SU-DHL-6 (cell line): ENCODE data around the gene RPL7A.

Experiments used
- H2AFZ ChIP-seq: fragments of 200-600 bp; sonication (generic); 2 replicates; pipeline ENCODE4 v1.6.1; 2014; ENCODE audit warnings: low read depth, mild to moderate bottlenecking, moderate library complexity, mixed read lengths, antibody characterized with exemption, low read length; ENCODE audit not compliant: severe bottlenecking
- H3F3A ChIP-seq: fragments of 200-600 bp; shearing (Covaris generic); 2 replicates; pipeline ENCODE4 v1.6.0; 2016; ENCODE audit warnings: antibody characterized with exemption, mild to moderate bottlenecking; ENCODE audit not compliant: insufficient read depth
- H3K27ac ChIP-seq: fragments of 200-600 bp; sonication (generic); 2 replicates; pipeline ENCODE4 v1.5.1; 2016; ENCODE audit warnings: low read depth, mild to moderate bottlenecking, low read length, moderate library complexity, mixed read lengths
- H3K27me3 ChIP-seq: fragments of 200-600 bp; sonication (generic), shearing (Covaris generic); 2 replicates; pipeline ENCODE4 v1.6.0; 2014; ENCODE audit warnings: mild to moderate bottlenecking, low read length
- H3K36me3 ChIP-seq: fragments of 200-600 bp; sonication (generic); 2 replicates; pipeline ENCODE4 v1.6.1; 2014; ENCODE audit warnings: mild to moderate bottlenecking, low read length, mixed read lengths
- H3K4me2 ChIP-seq: fragments of 300-600, 200-600 bp; shearing (Covaris generic), sonication (generic); 2 replicates; pipeline ENCODE4 v1.6.0; 2014; ENCODE audit warnings: low read length, low read depth, mild to moderate bottlenecking; ENCODE audit not compliant: poor library complexity, severe bottlenecking
- H3K4me3 ChIP-seq: fragments of 200-600 bp; sonication (generic); 2 replicates; pipeline ENCODE4 v1.5.1; 2014; ENCODE audit warnings: antibody characterized with exemption, low read length, mild to moderate bottlenecking, mixed read lengths; ENCODE audit not compliant: insufficient read depth, poor library complexity, severe bottlenecking
- H3K79me2 ChIP-seq: fragments of 200-600 bp; sonication (generic); 2 replicates; pipeline ENCODE4 v1.6.1; 2014; ENCODE audit warnings: mild to moderate bottlenecking, low read length, moderate library complexity; ENCODE audit not compliant: insufficient read depth
- H3K9ac ChIP-seq: fragments of 200-600 bp; sonication (generic); 2 replicates; pipeline ENCODE4 v1.7.0; 2014; ENCODE audit warnings: mild to moderate bottlenecking, low read length
- H3K9me2 ChIP-seq: fragments of 200-600 bp; sonication (generic); replicated peaks from 2 replicates; pipeline ENCODE4 v1.6.1; 2014; ENCODE audit warnings: low read length; ENCODE audit not compliant: insufficient read depth
- H3K9me3 ChIP-seq: fragments of 200-600 bp; sonication (generic); 2 replicates; pipeline ENCODE4 v1.6.1; 2014; ENCODE audit warnings: low read length, mixed read lengths; ENCODE audit not compliant: insufficient read depth
- H4K20me1 ChIP-seq: fragments of 200-600 bp; sonication (generic); 2 replicates; pipeline ENCODE4 v1.6.1; 2014; ENCODE audit warnings: low read depth, mild to moderate bottlenecking, antibody characterized with exemption, low read length, moderate library complexity, mixed read lengths
- EZH2phosphoT487 ChIP-seq: fragments of 200-600 bp; sonication (generic), shearing (Covaris generic); conservative IDR thresholded peaks from 2 replicates; pipeline ENCODE4 v1.6.1; 2018; ENCODE audit warnings: mild to moderate bottlenecking, antibody characterized with exemption, low read length, moderate library complexity, mixed read lengths
- TF ChIP-seq, protein P1 (sequence below): fragments of 200-600 bp; sonication (generic); IDR thresholded peaks from one replicate; pipeline ENCODE4 v1.5.1; 2017; ENCODE audit warnings: antibody characterized with exemption, mild to moderate bottlenecking, low read length, moderate library complexity; ENCODE audit not compliant: insufficient read depth, poor library complexity, severe bottlenecking

The RPL7A gene

DNA sequence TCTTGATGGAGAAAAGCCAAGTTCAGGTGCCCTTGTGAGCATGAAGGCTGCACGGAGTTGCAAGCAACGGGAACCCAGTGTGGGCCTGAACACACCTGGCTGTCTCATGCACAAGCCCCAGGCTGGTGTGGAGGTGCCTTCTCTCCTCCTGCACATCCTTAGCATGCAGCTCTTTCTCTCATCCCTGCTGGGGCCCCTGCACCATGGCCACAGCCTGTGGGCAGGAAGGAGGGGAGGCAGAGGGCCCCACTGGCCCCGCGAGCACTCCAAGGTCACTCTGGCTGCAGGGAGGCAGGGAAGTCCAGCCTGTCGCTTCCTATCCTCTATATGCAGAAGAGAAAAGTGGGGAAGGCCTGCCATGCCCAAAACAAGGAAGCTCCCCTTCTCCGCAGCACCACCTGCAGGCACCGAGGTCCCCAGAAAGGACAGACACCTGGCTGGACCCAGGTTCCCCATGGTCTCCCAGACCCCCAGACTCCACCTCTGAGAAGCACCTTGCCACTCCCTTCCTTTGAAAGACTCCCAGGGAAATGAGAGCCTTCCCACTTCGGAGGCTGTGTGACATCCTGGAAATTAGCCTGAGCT, 46.8 kb downstream of the RPL7A start:
- H2AFZ ChIP-seq: no peak overlapping the region
- H3K79me2 ChIP-seq: no peaks in the 10 kb centered on the region
- no peaks in the 10 kb centered on the region for H3K9me2 ChIP-seq
- no peaks in the 10 kb centered on the region for H3F3A ChIP-seq
- H3K4me2 ChIP-seq: no peak overlapping the region
- H3K36me3 ChIP-seq: no peaks in the 10 kb centered on the region
- H3K9ac ChIP-seq: no peak overlapping the region
- no peaks in the 10 kb centered on the region for H4K20me1 ChIP-seq
- H3K9me3 ChIP-seq: no peaks in the 10 kb centered on the region
- no peak for TF ChIP-seq EZH2phosphoT487
- TF ChIP-seq, protein P1, sequence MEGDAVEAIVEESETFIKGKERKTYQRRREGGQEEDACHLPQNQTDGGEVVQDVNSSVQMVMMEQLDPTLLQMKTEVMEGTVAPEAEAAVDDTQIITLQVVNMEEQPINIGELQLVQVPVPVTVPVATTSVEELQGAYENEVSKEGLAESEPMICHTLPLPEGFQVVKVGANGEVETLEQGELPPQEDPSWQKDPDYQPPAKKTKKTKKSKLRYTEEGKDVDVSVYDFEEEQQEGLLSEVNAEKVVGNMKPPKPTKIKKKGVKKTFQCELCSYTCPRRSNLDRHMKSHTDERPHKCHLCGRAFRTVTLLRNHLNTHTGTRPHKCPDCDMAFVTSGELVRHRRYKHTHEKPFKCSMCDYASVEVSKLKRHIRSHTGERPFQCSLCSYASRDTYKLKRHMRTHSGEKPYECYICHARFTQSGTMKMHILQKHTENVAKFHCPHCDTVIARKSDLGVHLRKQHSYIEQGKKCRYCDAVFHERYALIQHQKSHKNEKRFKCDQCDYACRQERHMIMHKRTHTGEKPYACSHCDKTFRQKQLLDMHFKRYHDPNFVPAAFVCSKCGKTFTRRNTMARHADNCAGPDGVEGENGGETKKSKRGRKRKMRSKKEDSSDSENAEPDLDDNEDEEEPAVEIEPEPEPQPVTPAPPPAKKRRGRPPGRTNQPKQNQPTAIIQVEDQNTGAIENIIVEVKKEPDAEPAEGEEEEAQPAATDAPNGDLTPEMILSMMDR: no peak
- H3K4me3 ChIP-seq: no peak overlapping the region
- H3K27ac ChIP-seq: no peak overlapping the region
- no peaks in the 10 kb centered on the region for H3K27me3 ChIP-seq

DNA sequence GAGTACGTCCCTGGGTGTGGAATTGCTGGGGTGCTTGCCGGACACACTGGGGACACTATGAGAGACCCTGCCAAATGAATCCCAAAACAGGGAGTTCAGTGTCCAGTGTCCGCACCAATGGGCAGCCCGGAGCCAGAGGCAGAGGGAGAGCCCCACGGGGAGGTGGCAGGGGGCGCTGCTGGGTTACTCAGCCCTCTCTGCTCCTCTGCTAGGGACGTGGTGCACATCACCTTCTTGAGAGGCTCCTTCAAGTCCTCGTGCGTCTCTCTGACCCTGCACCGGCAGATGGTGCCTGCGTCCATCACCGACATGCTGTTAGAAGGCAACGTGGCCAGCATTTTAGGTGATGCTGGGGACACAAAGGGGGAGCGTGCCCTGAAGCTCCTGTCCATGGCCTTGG, 48.9 kb downstream of the RPL7A start:
- Histone ChIP-seq H3K9me3 (no peaks in the 10 kb centered on the region), H2AFZ (no peak overlapping the region), H3K9ac (no peak overlapping the region), H3K4me3 (no peak overlapping the region), H3K79me2 (no peaks in the 10 kb centered on the region), H3K36me3 (no peaks in the 10 kb centered on the region), H3K9me2 (no peaks in the 10 kb centered on the region), H3K27ac (no peak overlapping the region), H3K4me2 (no peak overlapping the region), H3K27me3 (no peaks in the 10 kb centered on the region), H4K20me1 (no peaks in the 10 kb centered on the region), H3F3A (no peaks in the 10 kb centered on the region)
- TF ChIP-seq, protein P1: no peak
- TF ChIP-seq EZH2phosphoT487: no peak

DNA sequence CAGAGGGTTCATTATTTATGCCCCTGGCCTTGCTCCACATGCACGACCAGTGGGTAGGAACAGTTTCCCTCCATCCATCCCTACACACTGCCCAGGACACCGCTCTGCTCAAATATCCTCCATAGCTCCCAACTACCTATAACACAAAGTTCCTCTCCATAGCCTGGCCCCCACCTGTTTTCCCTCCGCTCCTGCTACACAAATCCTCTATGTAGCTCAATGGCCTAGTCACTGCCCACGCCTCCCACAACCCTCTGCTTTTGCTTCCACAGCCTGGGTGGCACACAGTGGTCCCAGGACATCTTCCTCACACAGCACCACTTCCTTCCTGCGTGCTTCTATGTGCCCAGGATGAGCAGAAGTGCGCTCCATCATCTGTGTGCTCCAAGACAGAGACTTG, 49.4 kb downstream of the RPL7A start:
- no peak overlapping the region for H3K9ac ChIP-seq
- H3K79me2 ChIP-seq: no peaks in the 10 kb centered on the region
- H3K9me2 ChIP-seq: no peaks in the 10 kb centered on the region
- no peak overlapping the region for H3K4me3 ChIP-seq
- TF ChIP-seq, protein P1: no peak
- no peak for TF ChIP-seq EZH2phosphoT487
- no peaks in the 10 kb centered on the region for H3F3A ChIP-seq
- H3K4me2 ChIP-seq: no peak overlapping the region
- H3K27ac ChIP-seq: no peak overlapping the region
- no peaks in the 10 kb centered on the region for H3K36me3 ChIP-seq
- no peaks in the 10 kb centered on the region for H4K20me1 ChIP-seq
- H3K9me3 ChIP-seq: no peaks in the 10 kb centered on the region
- no peaks in the 10 kb centered on the region for H3K27me3 ChIP-seq
- H2AFZ ChIP-seq: no peak overlapping the region
